Stimulated activated naive CD8-positive, alpha-beta T cell treated with anti-CD3 and anti-CD28 coated beads, Interleukin-15, Interleukin-2, amounts not matched to agents 100 ng/mL and 50 ng/mL, for 24 hours (primary cell): Measurements from ENCODE around the gene KRTAP3-3.
"Not testable (repeated sequence)": the region's sequence is repeated elsewhere in the genome, so short reads cannot be mapped to it uniquely, and the experiment has no call there.

Source experiments
- H3K27ac Mint-ChIP-seq: one replicate; pipeline ENCODE4 v1.8.0; 2021; ENCODE audit warnings: mild to moderate bottlenecking, mixed read lengths
- H3K27me3 Mint-ChIP-seq: one replicate; pipeline ENCODE4 v1.8.0; 2021; ENCODE audit warnings: mixed read lengths
- H3K36me3 Mint-ChIP-seq: one replicate; pipeline ENCODE4 v1.8.0; 2021; ENCODE audit warnings: low read depth, mixed read lengths
- H3K4me1 Mint-ChIP-seq: one replicate; pipeline ENCODE4 v1.8.0; 2021; ENCODE audit warnings: low read depth, mixed read lengths
- H3K4me3 Mint-ChIP-seq: one replicate; pipeline ENCODE4 v1.8.0; 2021; ENCODE audit warnings: mild to moderate bottlenecking, mixed read lengths
- H3K9me3 Mint-ChIP-seq: one replicate; pipeline ENCODE4 v1.8.0; 2021; ENCODE audit warnings: mixed read lengths

Gene KRTAP3-3

GRCh38 chr17:41013181-41013580 is 19.2 kb upstream of the KRTAP3-3 start:
- Mint-ChIP-seq H3K27me3 (peaks cover 6% of the 10 kb centered on the region), H3K4me3 (no peak overlapping the region), H3K27ac (no peak overlapping the region), H3K4me1 (no peaks in the 10 kb centered on the region), H3K9me3 (no peaks in the 10 kb centered on the region), H3K36me3 (no peaks in the 10 kb centered on the region)

GRCh38 chr17:41012326-41013120 is 18.6 kb upstream of the KRTAP3-3 start:
- no peaks in the 10 kb centered on the region for H3K9me3 Mint-ChIP-seq
- no peak overlapping the region for H3K27ac Mint-ChIP-seq
- H3K36me3 Mint-ChIP-seq: no peaks in the 10 kb centered on the region
- no peak overlapping the region for H3K4me3 Mint-ChIP-seq
- H3K27me3 Mint-ChIP-seq: peaks cover 6% of the 10 kb centered on the region
- no peaks in the 10 kb centered on the region for H3K4me1 Mint-ChIP-seq

- no peaks in the 10 kb centered on the region for H3K9me3 Mint-ChIP-seq
- no peak overlapping the region for H3K27ac Mint-ChIP-seq
- H3K36me3 Mint-ChIP-seq: no peaks in the 10 kb centered on the region
- no peaks in the 10 kb centered on the region for H3K4me1 Mint-ChIP-seq
- H3K4me3 Mint-ChIP-seq: no peak overlapping the region
- peaks cover 1% of the 10 kb centered on the region for H3K27me3 Mint-ChIP-seq
Measured at GRCh38 chr17:41010441-41010840, 16.5 kb upstream of the KRTAP3-3 start.

- Mint-ChIP-seq H3K4me1 (no peaks in the 10 kb centered on the region), H3K36me3 (no peaks in the 10 kb centered on the region), H3K4me3 (no peak overlapping the region), H3K9me3 (no peaks in the 10 kb centered on the region), H3K27me3 (no peaks in the 10 kb centered on the region), H3K27ac (no peak overlapping the region)
Measured at GRCh38 chr17:41009936-41010335, 16.0 kb upstream of the KRTAP3-3 start.

GRCh38 chr17:41009301-41009760 is 15.4 kb upstream of the KRTAP3-3 start:
- no peak overlapping the region for H3K4me3 Mint-ChIP-seq
- H3K36me3 Mint-ChIP-seq: no peaks in the 10 kb centered on the region
- H3K27ac Mint-ChIP-seq: no peak overlapping the region
- H3K9me3 Mint-ChIP-seq: no peaks in the 10 kb centered on the region
- H3K4me1 Mint-ChIP-seq: no peaks in the 10 kb centered on the region
- no peaks in the 10 kb centered on the region for H3K27me3 Mint-ChIP-seq

- Mint-ChIP-seq H3K9me3 (no peaks in the 10 kb centered on the region), H3K27ac (no peak within 1 kb of the TSS), H3K4me1 (no peaks in the 10 kb centered on the region), H3K4me3 (no peak within 1 kb of the TSS), H3K27me3 (peaks cover 4% of the 10 kb centered on the region), H3K36me3 (no peaks in the 10 kb centered on the region)
Measured at GRCh38 chr17:41008811-41009210, 14.8 kb upstream of the KRTAP3-3 start, which contains the start of gene KRTAP3-1. TSS of gene KRTAP3-1 (minus strand) at chr17:41009128. CDS start at chr17:41009074, 54 bp downstream.

GRCh38 chr17:41004397-41004796 is 10.4 kb upstream of the KRTAP3-3 start:
- H3K27ac Mint-ChIP-seq: no peak overlapping the region
- H3K4me3 Mint-ChIP-seq: no peak overlapping the region
- H3K27me3 Mint-ChIP-seq: peaks cover 20% of the 10 kb centered on the region
- no peaks in the 10 kb centered on the region for H3K9me3 Mint-ChIP-seq
- no peaks in the 10 kb centered on the region for H3K36me3 Mint-ChIP-seq
- H3K4me1 Mint-ChIP-seq: no peaks in the 10 kb centered on the region

- Mint-ChIP-seq H3K4me1 (no peaks in the 10 kb centered on the region), H3K36me3 (no peaks in the 10 kb centered on the region), H3K27ac (no peak overlapping the region), H3K27me3 (peaks cover 24% of the 10 kb centered on the region), H3K9me3 (no peaks in the 10 kb centered on the region), H3K4me3 (no peak overlapping the region)
Measured at GRCh38 chr17:41003926-41004325, 10.0 kb upstream of the KRTAP3-3 start.

GRCh38 chr17:41002814-41003213 is 8.8 kb upstream of the KRTAP3-3 start:
- Mint-ChIP-seq H3K9me3 (no peaks in the 10 kb centered on the region), H3K4me3 (no peak overlapping the region), H3K4me1 (no peaks in the 10 kb centered on the region), H3K27ac (no peak overlapping the region), H3K27me3 (peaks cover 33% of the 10 kb centered on the region), H3K36me3 (no peaks in the 10 kb centered on the region)

GRCh38 chr17:41001795-41002194 is 7.8 kb upstream of the KRTAP3-3 start:
- no peaks in the 10 kb centered on the region for H3K9me3 Mint-ChIP-seq
- H3K27me3 Mint-ChIP-seq: peaks cover 41% of the 10 kb centered on the region
- no peak overlapping the region for H3K4me3 Mint-ChIP-seq
- H3K36me3 Mint-ChIP-seq: no peaks in the 10 kb centered on the region
- H3K4me1 Mint-ChIP-seq: no peaks in the 10 kb centered on the region
- H3K27ac Mint-ChIP-seq: no peak overlapping the region

GRCh38 chr17:40999563-40999962 is 5.6 kb upstream of the KRTAP3-3 start, which contains the start of gene KRTAP3-2:
TSS of gene KRTAP3-2 (minus strand) at chr17:40999906. CDS start at chr17:40999853, 53 bp downstream.
- H3K4me3 Mint-ChIP-seq, H3K36me3 Mint-ChIP-seq, H3K9me3 Mint-ChIP-seq, H3K4me1 Mint-ChIP-seq, H3K27ac Mint-ChIP-seq: not testable (repeated sequence)
- H3K27me3 Mint-ChIP-seq: peaks cover 50% of the 10 kb centered on the region

GRCh38 chr17:40997361-40997760 is 3.4 kb upstream of the KRTAP3-3 start:
- no peak overlapping the region for H3K27ac Mint-ChIP-seq

GRCh38 chr17:40996829-40997228 is 2.9 kb upstream of the KRTAP3-3 start:
- Mint-ChIP-seq H3K27me3 (peaks cover 56% of the 10 kb centered on the region), H3K9me3 (no peaks in the 10 kb centered on the region), H3K36me3 (no peaks in the 10 kb centered on the region), H3K4me3 (no peak overlapping the region), H3K4me1 (no peaks in the 10 kb centered on the region), H3K27ac (no peak overlapping the region)

More at GRCh38 chr17:40997361-40997760, 3.4 kb upstream of the KRTAP3-3 start:
- Mint-ChIP-seq H3K4me1 (no peaks in the 10 kb centered on the region), H3K36me3 (no peaks in the 10 kb centered on the region), H3K9me3 (no peaks in the 10 kb centered on the region), H3K27me3 (peaks cover 54% of the 10 kb centered on the region), H3K4me3 (no peak overlapping the region)

- Mint-ChIP-seq H3K9me3 (no peaks in the 10 kb centered on the region), H3K27me3 (peaks cover 54% of the 10 kb centered on the region), H3K4me1 (no peaks in the 10 kb centered on the region), H3K36me3 (no peaks in the 10 kb centered on the region), H3K4me3 (no peak overlapping the region), H3K27ac (no peak overlapping the region)
Measured at GRCh38 chr17:40995116-40995515, 1.2 kb upstream of the KRTAP3-3 start.

GRCh38 chr17:40993084-40993483 is 880 bp downstream of the KRTAP3-3 start:
- Mint-ChIP-seq H3K9me3 (no peaks in the 10 kb centered on the region), H3K27me3 (peaks cover 42% of the 10 kb centered on the region), H3K4me3 (no peak overlapping the region), H3K4me1 (no peaks in the 10 kb centered on the region), H3K27ac (no peak overlapping the region), H3K36me3 (no peaks in the 10 kb centered on the region)

- H3K4me3 Mint-ChIP-seq: no peak overlapping the region
- peaks cover 1% of the 10 kb centered on the region for H3K4me1 Mint-ChIP-seq
- no peaks in the 10 kb centered on the region for H3K9me3 Mint-ChIP-seq
- no peaks in the 10 kb centered on the region for H3K36me3 Mint-ChIP-seq
- peaks cover 39% of the 10 kb centered on the region for H3K27me3 Mint-ChIP-seq
- H3K27ac Mint-ChIP-seq: no peak overlapping the region
Measured at GRCh38 chr17:40992666-40993065, 1.3 kb downstream of the KRTAP3-3 start.
